Myocyte (in vitro differentiated cells): Measurements from ENCODE around the gene NLRP7. TPM values are rescaled to one million over a fixed set of nuclear protein-coding genes. Genes with fewer than 3 reads are reported as not detected.
"Not testable (repeated sequence)": the region's sequence is repeated elsewhere in the genome, so short reads cannot be mapped to it uniquely, and the experiment has no call there.

Experiments
- DNase-seq: peaks from one replicate; pipeline ENCODE4 v3.0.0-alpha.2; 2012; ENCODE audit warnings: low read depth
- total RNA-seq: library from RNA; depleted of rRNA; stranded (reverse); fragments of >200 nt; gene quantifications from 2 replicates; pipeline ENCODE4 v1.2.3, GENCODE V29; 2014

The NLRP7 gene
- total RNA-seq, 1 donor from 2014 or later, result not detected

DNA sequence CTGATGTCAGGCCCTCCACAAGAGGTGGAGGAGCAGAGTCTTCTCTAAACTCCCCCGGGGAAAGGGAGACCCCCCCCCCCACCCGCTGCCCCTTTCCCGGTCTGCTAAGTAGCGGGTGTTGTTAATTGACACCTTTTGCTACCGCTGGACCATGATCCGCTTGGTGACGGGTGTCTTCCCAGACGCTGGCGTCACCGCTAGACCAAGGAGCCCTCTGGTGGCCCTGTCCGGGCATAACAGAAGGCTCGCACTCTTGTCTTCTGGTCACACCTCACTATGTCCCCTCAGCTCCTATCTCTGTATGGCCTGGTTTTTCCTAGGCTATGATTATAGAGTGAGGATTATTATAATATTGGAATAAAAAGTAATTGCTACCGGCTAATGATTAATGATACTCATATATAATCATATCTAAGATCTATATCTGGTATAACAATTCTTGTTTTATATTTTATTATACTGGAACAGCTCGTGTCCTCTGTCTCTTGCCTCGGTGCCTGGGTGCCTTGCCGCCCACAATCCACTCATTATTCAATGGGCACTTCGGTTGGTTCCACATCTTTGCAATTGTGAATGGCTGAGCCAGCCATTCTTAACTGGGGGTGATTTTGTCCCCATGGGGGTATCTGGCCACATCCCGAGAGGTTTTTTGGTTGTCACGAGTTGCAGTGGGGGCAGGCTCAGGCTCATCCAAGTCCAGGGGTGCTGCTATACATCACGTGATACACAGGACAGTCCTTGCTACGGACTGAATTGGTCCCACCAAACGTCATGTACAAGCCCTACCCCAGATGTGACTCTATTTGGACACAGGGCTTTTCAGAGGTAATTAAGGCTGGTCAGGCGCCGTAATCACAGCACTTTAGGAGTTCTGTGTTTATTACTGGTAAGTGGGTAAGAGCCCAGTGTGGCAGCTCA lies 27.4 kb downstream of the NLRP7 start:
- DNase-seq, result peak; percentile 1

- no peak for DNase-seq
Observed at GRCh38 chr19:54918499-54918898, 28.8 kb downstream of the NLRP7 start.

DNA sequence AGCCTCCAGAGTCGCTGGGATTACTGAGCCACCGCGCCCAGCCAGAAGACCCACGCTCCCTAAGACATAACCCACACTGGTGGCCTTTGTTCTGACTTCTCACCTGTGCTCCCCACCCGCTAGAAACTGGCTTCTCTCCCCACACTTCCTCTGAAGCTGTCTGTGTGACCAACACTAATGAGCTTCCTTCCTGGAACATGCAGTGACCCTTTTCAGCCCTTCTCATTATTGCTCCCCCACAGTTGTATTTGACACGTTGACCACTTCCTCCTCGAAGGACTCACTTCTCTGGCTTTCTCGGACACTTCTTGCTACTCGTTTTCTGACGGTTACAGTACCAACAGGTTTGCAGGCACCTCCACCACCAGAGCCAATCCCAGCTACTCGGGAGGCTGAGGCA lies 30.5 kb downstream of the NLRP7 start:
- no peak for DNase-seq

DNA sequence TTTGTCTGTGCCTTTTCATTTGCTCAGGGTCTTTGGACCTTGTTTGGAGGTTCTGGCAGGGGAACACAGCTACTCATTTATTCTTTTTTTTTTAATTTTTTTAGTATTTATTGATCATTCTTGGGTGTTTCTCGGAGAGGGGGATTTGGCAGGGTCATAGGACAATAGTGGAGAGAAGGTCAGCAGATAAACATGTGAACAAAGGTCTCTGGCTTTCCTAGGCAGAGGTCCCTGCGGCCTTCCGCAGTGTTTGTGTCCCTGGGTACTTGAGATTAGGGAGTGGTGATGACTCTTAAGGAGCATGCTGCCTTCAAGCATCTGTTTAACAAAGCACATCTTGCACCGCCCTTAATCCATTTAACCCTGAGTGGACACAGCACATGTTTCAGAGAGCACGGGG lies 39.4 kb downstream of the NLRP7 start:
- not testable (repeated sequence) for DNase-seq

- no peak for DNase-seq
Observed at GRCh38 chr19:54906819-54907218, 40.5 kb downstream of the NLRP7 start.

GRCh38 chr19:54905803-54906511 lies 41.4 kb downstream of the NLRP7 start, which contains the start of gene NCR1:
Gene NCR1, plus strand, starts transcription at chr19:54906148. Its CDS starts 40 bp downstream, at chr19:54906188.
- no peak for DNase-seq

GRCh38 chr19:54905421-54905802 lies 41.9 kb downstream of the NLRP7 start:
- DNase-seq, result no peak

DNA sequence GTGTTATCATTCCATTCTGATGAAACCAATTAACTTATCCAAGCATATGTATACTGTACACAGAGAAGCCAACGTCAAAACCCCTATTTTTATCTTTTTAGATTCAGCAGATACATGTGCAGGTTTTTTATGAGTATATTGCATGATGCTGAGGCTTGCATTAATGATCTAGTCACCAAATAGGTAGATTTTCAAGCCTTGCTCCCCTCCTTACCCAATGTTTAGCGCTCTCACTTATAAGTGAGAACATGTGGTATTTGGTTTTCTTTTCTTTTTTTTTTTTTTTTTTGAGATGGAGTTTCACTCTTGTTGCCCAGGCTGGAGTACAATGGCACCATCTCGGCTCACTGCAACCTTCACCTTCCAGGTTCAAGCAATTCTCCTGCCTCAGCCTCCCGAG lies 43.1 kb downstream of the NLRP7 start:
- not testable (repeated sequence) for DNase-seq

- DNase-seq, result no peak
Observed at GRCh38 chr19:54903303-54903702, 44.0 kb downstream of the NLRP7 start.

DNA sequence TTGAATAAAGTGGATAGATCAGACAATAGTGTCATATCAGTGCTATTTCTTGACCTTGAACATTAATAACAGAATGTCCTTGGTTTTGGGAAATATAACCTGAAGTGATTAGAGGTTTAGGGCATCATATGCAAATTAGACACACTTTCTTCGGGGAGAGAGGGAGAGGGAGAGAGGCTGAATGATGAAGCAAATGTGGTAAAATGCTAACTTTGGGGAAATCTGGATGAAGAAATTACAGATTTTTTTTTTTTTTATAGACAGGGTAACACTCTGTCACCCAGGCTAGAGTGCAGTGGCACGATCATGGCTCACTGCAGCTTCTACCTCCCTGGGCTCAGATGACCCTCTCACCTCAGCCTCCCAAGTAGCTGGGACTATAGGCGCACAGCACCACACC lies 45.3 kb downstream of the NLRP7 start:
- DNase-seq, result no peak

DNA sequence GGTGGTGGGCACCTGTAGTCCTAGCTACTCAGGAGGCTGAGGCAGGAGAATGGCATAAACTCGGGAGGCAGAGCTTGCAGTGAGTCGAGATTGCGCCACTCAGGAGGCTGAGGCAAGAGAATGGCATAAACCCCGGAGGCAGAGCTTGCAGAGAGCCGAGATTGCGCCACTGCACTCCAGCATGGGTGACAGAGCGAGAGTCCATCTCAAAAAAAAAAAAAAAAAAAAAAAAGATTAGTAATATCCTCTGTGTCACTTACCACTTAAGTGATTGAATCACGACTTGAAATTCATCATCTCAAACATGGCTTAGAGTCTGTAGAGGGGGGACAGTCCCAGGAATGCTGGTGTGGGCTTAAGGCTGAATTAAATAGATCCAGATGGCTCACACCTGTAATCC lies 46.2 kb downstream of the NLRP7 start:
- DNase-seq, result not testable (repeated sequence)

- not testable (repeated sequence) for DNase-seq
Observed at GRCh38 chr19:54899646-54900045, 47.7 kb downstream of the NLRP7 start.

DNA sequence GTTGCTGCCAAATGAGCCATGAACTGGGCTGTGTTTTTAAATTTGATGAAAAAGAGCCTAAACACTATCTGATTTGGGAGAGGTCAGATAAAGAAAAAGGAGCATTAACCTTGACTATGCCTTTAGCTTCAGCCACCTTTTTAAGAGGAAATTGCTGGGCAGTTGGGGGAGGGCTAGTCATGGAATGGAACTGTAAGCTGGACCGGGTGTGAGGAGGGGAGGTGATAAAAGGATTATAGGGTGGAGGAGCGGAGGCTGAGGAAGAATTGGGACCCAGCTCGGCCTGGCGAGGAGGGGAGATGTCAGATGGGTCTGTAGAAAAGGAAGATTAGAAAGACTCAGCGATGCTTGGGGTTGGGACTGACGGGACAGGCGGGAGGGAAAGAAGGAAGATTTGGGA lies 48.6 kb downstream of the NLRP7 start:
- DNase-seq, result not testable (repeated sequence)

GRCh38 chr19:54896036-54896435 lies 51.3 kb downstream of the NLRP7 start:
- DNase-seq, result no peak

DNA sequence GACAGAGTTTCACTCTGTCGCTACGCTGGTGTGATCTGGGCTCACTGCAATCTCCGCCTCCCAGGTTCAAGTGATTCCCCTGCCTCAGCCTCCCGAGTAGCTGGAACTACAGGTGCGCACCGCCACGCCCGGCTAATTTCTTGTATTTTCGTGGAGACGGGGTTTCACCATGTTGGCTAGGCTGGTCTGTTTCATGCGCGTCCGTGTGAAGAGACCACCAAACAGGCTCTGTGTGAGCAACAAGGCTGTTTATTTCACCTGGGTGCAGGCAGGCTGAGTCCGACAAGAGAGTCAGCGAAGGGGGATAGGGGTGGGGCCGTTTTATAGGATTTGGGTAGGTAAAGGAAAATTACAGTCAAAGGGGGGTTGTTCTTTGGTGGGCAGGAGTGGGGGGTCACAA lies 53.2 kb downstream of the NLRP7 start:
- DNase-seq, result not testable (repeated sequence)

DNA sequence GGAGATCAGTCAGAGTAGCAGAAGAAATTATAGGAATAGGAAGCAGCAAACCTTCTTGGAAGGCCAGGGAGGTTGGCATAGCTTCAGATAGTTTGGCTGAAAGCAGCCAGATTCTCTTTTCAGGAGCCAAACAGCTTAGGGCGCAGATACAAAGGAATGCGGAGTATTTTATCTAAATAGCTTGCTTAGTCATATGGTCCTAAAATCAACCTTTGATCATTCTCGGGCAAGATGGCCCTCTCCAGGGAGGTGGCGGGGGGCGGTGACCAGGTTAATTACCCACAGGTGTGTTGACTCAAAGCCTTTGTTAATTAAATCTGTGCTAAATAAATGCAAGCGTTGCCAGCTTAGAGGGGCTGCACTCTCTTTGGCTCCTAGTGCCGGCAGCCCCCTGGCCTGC lies 53.9 kb downstream of the NLRP7 start:
- DNase-seq, result no peak

- no peak for DNase-seq
Observed at GRCh38 chr19:54889566-54889965, 57.8 kb downstream of the NLRP7 start.

GRCh38 chr19:54888239-54888638 lies 59.1 kb downstream of the NLRP7 start:
- DNase-seq, result no peak

GRCh38 chr19:54883228-54883627 lies 64.1 kb downstream of the NLRP7 start:
- no peak for DNase-seq

DNA sequence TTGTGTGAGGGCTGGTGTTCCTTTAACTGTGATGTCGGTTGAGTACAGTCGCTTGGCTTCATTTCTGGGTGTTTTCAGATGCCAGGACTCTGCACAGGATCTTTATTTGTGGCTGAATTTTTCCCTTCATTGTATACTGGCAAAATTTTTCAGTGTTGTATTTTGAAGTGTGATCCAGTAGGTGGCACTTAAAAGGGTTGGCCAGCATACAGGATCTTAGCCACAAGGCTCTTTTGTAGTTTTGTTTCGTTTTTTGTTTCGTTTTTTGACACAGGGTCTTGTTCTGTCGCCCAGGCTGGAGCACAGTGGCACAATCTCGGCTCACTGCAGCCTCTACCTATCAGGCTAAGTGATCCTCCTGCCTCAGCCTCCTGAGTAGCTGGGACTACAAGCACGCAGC lies 64.6 kb downstream of the NLRP7 start:
- no peak for DNase-seq

GRCh38 chr19:54881884-54882283 lies 65.4 kb downstream of the NLRP7 start:
- DNase-seq, result no peak

GRCh38 chr19:54877471-54877870 lies 69.9 kb downstream of the NLRP7 start:
- no peak for DNase-seq
